ENCODE data around the gene RHOBTB1.

The RHOBTB1 gene

GRCh38 chr10:60970526-60970925 is 26.5 kb upstream of the RHOBTB1 start (continued):
- TF ChIP-seq CSRNP3 (CRISPR knock-in tag; IDR thresholded peaks at IDR 0.05), result no peak
- no peak for TF ChIP-seq CREB5 (CRISPR knock-in tag; IDR thresholded peaks at IDR 0.05; ENCODE audit: low read depth)
- TF ChIP-seq ZNF565 (CRISPR knock-in tag; conservative IDR thresholded peaks at IDR 0.05; ENCODE audit: low read depth), result no peak
- no peak for TF ChIP-seq ZC3H10 (CRISPR knock-in tag; IDR thresholded peaks at IDR 0.05)
- TF ChIP-seq TOX (CRISPR knock-in tag; IDR thresholded peaks at IDR 0.05; ENCODE audit: borderline replicate concordance), result no peak
- TF ChIP-seq RARB (CRISPR knock-in tag; IDR thresholded peaks at IDR 0.05), result no peak
- TF ChIP-seq PPARA (CRISPR knock-in tag; IDR thresholded peaks at IDR 0.05; ENCODE audit: borderline replicate concordance), result no peak

- ATAC-seq, result no peak
- TF ChIP-seq ESRRG (CRISPR knock-in tag; IDR thresholded peaks at IDR 0.05) (no peak), ZNF565 (CRISPR knock-in tag; conservative IDR thresholded peaks at IDR 0.05; ENCODE audit: low read depth) (no peak), RARB (CRISPR knock-in tag; IDR thresholded peaks at IDR 0.05) (no peak), SNAI2 (CRISPR knock-in tag; IDR thresholded peaks at IDR 0.05) (no peak), CSDC2 (CRISPR knock-in tag; IDR thresholded peaks at IDR 0.05) (no peak), ZNF8 (CRISPR knock-in tag; IDR thresholded peaks at IDR 0.05) (no peak), PATZ1 (CRISPR knock-in tag; IDR thresholded peaks at IDR 0.05; ENCODE audit: borderline replicate concordance) (no peak), TSHZ2 (CRISPR knock-in tag; IDR thresholded peaks at IDR 0.05) (no peak), CSRNP3 (CRISPR knock-in tag; IDR thresholded peaks at IDR 0.05) (no peak)
These were observed 24.5 kb upstream of the RHOBTB1 start for GRCh38 chr10:60968504-60968903.

GRCh38 chr10:60967854-60968484 is 24.0 kb upstream of the RHOBTB1 start:
- TF ChIP-seq OSR1 (CRISPR knock-in tag; IDR thresholded peaks at IDR 0.05) (no peak), CSDC2 (CRISPR knock-in tag; IDR thresholded peaks at IDR 0.05) (no peak), BACH2 (CRISPR knock-in tag; IDR thresholded peaks at IDR 0.05; ENCODE audit: borderline replicate concordance) (no peak)
- no peak for ATAC-seq

- no peak for ATAC-seq
- TF ChIP-seq CREB5 (CRISPR knock-in tag; IDR thresholded peaks at IDR 0.05; ENCODE audit: low read depth) (no peak), CSRNP3 (CRISPR knock-in tag; IDR thresholded peaks at IDR 0.05) (no peak), PATZ1 (CRISPR knock-in tag; IDR thresholded peaks at IDR 0.05; ENCODE audit: borderline replicate concordance) (no peak), RARB (CRISPR knock-in tag; IDR thresholded peaks at IDR 0.05) (no peak), CSDC2 (CRISPR knock-in tag; IDR thresholded peaks at IDR 0.05) (no peak), GLIS3 (CRISPR knock-in tag; IDR thresholded peaks at IDR 0.05) (no peak), ZFP30 (CRISPR knock-in tag; IDR thresholded peaks at IDR 0.05) (no peak), ZNF565 (CRISPR knock-in tag; conservative IDR thresholded peaks at IDR 0.05; ENCODE audit: low read depth) (no peak), ZC3H10 (CRISPR knock-in tag; IDR thresholded peaks at IDR 0.05) (no peak), ARNTL (CRISPR knock-in tag; IDR thresholded peaks at IDR 0.05; ENCODE audit: borderline replicate concordance, low read depth) (no peak), ZFP3 (CRISPR knock-in tag; IDR thresholded peaks at IDR 0.05) (no peak), ZNF8 (CRISPR knock-in tag; IDR thresholded peaks at IDR 0.05) (no peak), OSR1 (CRISPR knock-in tag; IDR thresholded peaks at IDR 0.05) (no peak), TOX (CRISPR knock-in tag; IDR thresholded peaks at IDR 0.05; ENCODE audit: borderline replicate concordance) (no peak), ZNF70 (CRISPR knock-in tag; IDR thresholded peaks at IDR 0.05) (no peak), PPARA (CRISPR knock-in tag; IDR thresholded peaks at IDR 0.05; ENCODE audit: borderline replicate concordance) (no peak)
These were observed 23.3 kb upstream of the RHOBTB1 start for GRCh38 chr10:60967260-60967659.

All from SK-N-SH treated with all-trans-retinoic acid at 6 μM for 48 hours (cell line).